ENCODE data around the gene WWP2.

DNA sequence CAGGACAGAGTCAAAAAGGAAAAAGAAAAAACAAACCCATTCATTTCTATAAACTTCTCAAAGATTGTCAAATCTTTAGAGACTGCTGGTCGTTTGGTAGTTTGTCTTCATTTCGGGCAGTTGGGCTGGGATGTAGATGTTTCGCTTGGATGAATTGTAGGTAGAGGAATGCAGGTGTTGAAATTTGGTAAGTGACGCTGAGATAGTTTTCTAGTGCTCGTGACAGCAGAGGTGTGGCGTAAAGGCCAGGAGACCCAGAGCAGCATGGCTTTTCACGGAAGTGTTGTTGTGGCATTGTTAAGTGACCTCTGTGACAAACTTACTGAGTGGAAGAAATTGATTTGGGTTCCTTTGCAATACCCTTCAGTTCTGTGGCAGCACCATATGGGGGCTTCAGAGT, 110.8 kb downstream of the WWP2 start:
- TF ChIP-seq ZNF384 (IDR thresholded peaks at IDR 0.05) = no peak
- no peak for TF ChIP-seq TARDBP (IDR thresholded peaks at IDR 0.05)
- no peak for TF ChIP-seq NFRKB (IDR thresholded peaks at IDR 0.05)
- no peak for TF ChIP-seq FOXA1 (IDR thresholded peaks at IDR 0.05)
- TF ChIP-seq SP1 (IDR thresholded peaks at IDR 0.05) = no peak
- no peak for TF ChIP-seq HDGF (IDR thresholded peaks at IDR 0.05; ENCODE audit: borderline replicate concordance)
- no peak for TF ChIP-seq ELF4 (IDR thresholded peaks at IDR 0.05)
- TF ChIP-seq, protein P1, sequence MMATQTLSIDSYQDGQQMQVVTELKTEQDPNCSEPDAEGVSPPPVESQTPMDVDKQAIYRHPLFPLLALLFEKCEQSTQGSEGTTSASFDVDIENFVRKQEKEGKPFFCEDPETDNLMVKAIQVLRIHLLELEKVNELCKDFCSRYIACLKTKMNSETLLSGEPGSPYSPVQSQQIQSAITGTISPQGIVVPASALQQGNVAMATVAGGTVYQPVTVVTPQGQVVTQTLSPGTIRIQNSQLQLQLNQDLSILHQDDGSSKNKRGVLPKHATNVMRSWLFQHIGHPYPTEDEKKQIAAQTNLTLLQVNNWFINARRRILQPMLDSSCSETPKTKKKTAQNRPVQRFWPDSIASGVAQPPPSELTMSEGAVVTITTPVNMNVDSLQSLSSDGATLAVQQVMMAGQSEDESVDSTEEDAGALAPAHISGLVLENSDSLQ (IDR thresholded peaks at IDR 0.05) = no peak
- TF ChIP-seq FOXK2 (IDR thresholded peaks at IDR 0.05) = no peak
- no peak for TF ChIP-seq BHLHE40 (IDR thresholded peaks at IDR 0.05; ENCODE audit: borderline replicate concordance)
- no peak for TF ChIP-seq LEF1 (IDR thresholded peaks at IDR 0.05; ENCODE audit: borderline replicate concordance)
- TF ChIP-seq L3MBTL2 (conservative IDR thresholded peaks at IDR 0.05) = no peak
- no peak for TF ChIP-seq FOXM1 (IDR thresholded peaks at IDR 0.05; ENCODE audit: borderline replicate concordance)

Measured in HEK293T (cell line).